Activated B cell treated with CpG ODN at 0.5 μM for 24 hours (primary cell): Measurements from ENCODE around the gene PML. TPM values are rescaled to one million over a fixed set of nuclear protein-coding genes. Genes with fewer than 3 reads are reported as not detected.

Source experiments
- ATAC-seq: fragments of 200-7000 bp; cut with Tn5 transposase; one replicate; pipeline ENCODE4 v1.10.0; 2021; ENCODE audit warnings: low read depth, mild to moderate bottlenecking, moderate library complexity
- CTCF ChIA-PET: fragments of 350-600 bp; sonication (Branson Sonifier 250); formaldehyde crosslinking; loops from one replicate; lab custom pipeline; 2021; ENCODE audit warnings: antibody characterized with exemption; lab: Charles Lee
- POLR2A ChIA-PET: fragments of 350-600 bp; sonication (Branson Sonifier 250); formaldehyde crosslinking; loops from one replicate; lab custom pipeline; 2021; ENCODE audit warnings: antibody characterized with exemption; lab: Charles Lee
- DNase-seq: peaks from one replicate; pipeline ENCODE4 v3.0.0; 2022
- H3K27ac Mint-ChIP-seq: one replicate; pipeline ENCODE4 v1.8.0; 2020; ENCODE audit warnings: mixed read lengths
- H3K27me3 Mint-ChIP-seq: one replicate; pipeline ENCODE4 v1.8.0; 2021; ENCODE audit warnings: mixed read lengths
- H3K36me3 Mint-ChIP-seq: one replicate; pipeline ENCODE4 v1.8.0; 2021; ENCODE audit warnings: low read depth, mixed read lengths
- H3K4me1 Mint-ChIP-seq: one replicate; pipeline ENCODE4 v1.8.0; 2021; ENCODE audit warnings: mixed read lengths
- H3K4me3 Mint-ChIP-seq: one replicate; pipeline ENCODE4 v1.8.0; 2020; ENCODE audit warnings: mild to moderate bottlenecking, mixed read lengths
- H3K9me3 Mint-ChIP-seq: one replicate; pipeline ENCODE4 v1.8.0; 2020; ENCODE audit warnings: mixed read lengths
- intact Hi-C: fragments of 100-400 bp; cut with micrococcal nuclease; formaldehyde crosslinking; loops from one replicate; pipeline ENCODE4 v1.15.1; 2024
- total RNA-seq: library from RNA; stranded (reverse); gene quantifications from 2 replicates; pipeline ENCODE4 v1.2.3, GENCODE V29; 2022
- TF ChIP-seq, protein P1 (sequence below): fragments of 200-600 bp; IDR thresholded peaks from one replicate; pipeline ENCODE4 v1.8.0; 2022; ENCODE audit warnings: antibody characterized with exemption, mild to moderate bottlenecking

Gene PML
- total RNA-seq, 1 donor from 2014 or later: 62.4 TPM

DNA sequence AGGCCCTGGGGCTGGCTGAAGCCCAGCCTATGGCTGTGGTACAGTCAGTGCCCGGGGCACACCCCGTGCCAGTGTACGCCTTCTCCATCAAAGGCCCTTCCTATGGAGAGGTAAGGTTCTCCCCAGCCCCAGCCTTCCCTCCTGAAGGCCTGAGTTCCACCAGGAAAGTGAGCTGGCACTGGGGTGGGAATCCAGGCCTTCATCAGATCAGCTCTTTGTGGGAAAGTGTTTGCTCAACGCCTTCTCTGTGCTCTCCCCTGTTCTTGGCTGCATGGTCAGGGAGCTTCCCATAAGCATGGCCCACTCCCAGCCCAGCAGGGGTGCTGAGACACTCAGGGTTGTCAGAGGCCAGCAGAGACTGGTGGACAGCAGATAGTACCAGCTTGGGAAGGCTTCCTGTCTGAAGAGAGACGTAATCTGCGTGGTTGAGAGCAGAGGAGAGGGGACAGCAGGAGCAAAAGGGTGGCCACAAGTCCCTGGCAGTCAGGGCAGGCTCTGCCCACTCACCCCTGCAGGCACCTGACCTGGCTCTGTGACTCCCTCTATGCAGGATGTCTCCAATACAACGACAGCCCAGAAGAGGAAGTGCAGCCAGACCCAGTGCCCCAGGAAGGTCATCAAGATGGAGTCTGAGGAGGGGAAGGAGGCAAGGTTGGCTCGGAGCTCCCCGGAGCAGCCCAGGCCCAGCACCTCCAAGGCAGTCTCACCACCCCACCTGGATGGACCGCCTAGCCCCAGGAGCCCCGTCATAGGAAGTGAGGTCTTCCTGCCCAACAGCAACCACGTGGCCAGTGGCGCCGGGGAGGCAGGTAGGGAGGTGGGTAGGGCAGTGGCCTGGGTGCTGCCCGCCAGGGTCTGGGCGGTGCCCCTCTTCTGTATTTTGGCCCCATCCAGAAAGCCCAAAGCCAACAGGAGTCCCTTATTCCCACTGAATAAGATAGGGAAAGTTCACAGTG is 38.4 kb downstream of the PML start:
- Mint-ChIP-seq H3K4me3 (no peak overlapping the region), H3K9me3 (no peaks in the 10 kb centered on the region), H3K27me3 (no peaks in the 10 kb centered on the region), H3K36me3 (peaks cover 78% of the 10 kb centered on the region), H3K27ac (no peak overlapping the region), H3K4me1 (no peaks in the 10 kb centered on the region)
- ChIA-PET CTCF (no interaction called here), POLR2A (interaction anchor here (0.7 kb wide), 1 partner anchor 61 kb away, joined by 4 read pairs; no protein-coding TSS in a partner anchor)
- ATAC-seq: no peak
- TF ChIP-seq, protein P1, sequence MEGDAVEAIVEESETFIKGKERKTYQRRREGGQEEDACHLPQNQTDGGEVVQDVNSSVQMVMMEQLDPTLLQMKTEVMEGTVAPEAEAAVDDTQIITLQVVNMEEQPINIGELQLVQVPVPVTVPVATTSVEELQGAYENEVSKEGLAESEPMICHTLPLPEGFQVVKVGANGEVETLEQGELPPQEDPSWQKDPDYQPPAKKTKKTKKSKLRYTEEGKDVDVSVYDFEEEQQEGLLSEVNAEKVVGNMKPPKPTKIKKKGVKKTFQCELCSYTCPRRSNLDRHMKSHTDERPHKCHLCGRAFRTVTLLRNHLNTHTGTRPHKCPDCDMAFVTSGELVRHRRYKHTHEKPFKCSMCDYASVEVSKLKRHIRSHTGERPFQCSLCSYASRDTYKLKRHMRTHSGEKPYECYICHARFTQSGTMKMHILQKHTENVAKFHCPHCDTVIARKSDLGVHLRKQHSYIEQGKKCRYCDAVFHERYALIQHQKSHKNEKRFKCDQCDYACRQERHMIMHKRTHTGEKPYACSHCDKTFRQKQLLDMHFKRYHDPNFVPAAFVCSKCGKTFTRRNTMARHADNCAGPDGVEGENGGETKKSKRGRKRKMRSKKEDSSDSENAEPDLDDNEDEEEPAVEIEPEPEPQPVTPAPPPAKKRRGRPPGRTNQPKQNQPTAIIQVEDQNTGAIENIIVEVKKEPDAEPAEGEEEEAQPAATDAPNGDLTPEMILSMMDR: no peak
- no peak for DNase-seq
- intact Hi-C loops: no loop called here

DNA sequence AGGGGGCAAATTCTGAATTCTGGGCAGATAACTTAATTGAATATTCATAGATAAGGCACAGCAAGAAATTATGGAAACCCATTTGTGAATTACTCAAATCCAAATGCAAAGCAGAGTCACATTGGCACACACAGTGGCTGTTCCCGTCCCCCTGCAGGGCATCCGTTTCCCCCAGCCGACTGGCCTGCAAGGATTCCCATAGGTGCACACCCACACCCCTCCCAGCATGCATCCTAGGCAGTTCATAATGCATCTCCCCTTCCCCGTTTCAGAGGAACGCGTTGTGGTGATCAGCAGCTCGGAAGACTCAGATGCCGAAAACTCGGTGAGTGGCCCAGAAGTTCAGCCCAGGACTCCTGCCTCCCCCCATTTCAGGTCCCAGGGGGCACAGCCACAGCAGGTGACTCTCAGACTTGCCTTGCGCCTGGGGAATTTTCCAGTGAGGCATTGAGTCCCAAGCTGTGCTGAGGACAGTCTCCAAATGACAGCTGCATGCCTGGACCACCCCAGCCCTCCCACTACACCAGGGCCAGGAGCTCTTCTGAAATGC is 39.8 kb downstream of the PML start:
- POLR2A ChIA-PET: no interaction called here
- TF ChIP-seq, protein P1: no peak
- ATAC-seq: no peak
- CTCF ChIA-PET: no interaction called here
- H3K9me3 Mint-ChIP-seq: no peaks in the 10 kb centered on the region
- no peak overlapping the region for H3K27ac Mint-ChIP-seq
- no peak for DNase-seq
- H3K4me3 Mint-ChIP-seq: no peak overlapping the region
- H3K4me1 Mint-ChIP-seq: no peaks in the 10 kb centered on the region
- H3K27me3 Mint-ChIP-seq: no peaks in the 10 kb centered on the region
- peaks cover 76% of the 10 kb centered on the region for H3K36me3 Mint-ChIP-seq
- intact Hi-C loops: no loop called here

DNA sequence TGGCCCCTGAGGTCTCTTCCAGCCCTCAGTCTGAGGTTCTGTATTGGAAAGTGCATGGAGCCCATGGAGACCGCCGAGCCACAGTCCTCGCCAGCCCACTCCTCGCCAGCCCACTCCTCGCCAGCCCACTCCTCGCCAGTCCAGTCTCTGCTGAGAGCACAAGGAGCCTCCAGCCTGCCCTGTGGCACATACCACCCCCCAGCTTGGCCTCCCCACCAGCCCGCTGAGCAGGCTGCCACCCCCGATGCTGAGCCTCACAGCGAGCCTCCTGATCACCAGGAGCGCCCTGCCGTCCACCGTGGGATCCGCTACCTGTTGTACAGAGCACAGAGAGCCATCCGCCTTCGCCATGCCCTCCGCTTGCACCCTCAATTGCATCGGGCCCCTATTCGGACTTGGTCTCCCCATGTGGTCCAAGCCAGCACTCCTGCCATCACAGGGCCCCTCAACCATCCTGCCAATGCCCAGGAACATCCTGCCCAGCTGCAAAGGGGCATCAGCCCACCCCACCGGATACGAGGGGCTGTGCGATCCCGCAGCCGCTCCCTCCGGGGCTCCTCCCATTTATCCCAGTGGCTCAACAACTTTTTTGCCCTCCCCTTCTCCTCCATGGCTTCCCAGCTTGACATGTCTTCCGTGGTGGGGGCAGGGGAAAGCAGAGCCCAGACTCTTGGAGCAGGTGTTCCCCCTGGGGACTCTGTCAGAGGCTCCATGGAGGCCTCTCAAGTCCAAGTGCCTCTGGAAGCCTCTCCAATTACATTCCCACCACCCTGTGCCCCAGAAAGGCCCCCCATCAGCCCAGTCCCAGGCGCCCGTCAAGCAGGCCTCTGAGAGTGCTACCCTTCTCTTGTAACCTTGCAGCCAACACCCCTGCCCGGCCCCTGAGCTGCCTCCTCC is 40.9 kb downstream of the PML start:
- Mint-ChIP-seq H3K4me1 (no peaks in the 10 kb centered on the region), H3K27me3 (no peaks in the 10 kb centered on the region), H3K9me3 (no peaks in the 10 kb centered on the region), H3K27ac (no peak overlapping the region), H3K36me3 (peaks cover 70% of the 10 kb centered on the region), H3K4me3 (no peak overlapping the region)
- CTCF ChIA-PET: interaction anchor here (4.2 kb wide), 1 partner anchor 61 kb away, joined by 40 read pairs; no protein-coding TSS in a partner anchor
- no peak for ATAC-seq
- intact Hi-C loops: loop anchor here (2.0 kb wide), 1 partner anchor 63 kb away; no protein-coding TSS in a partner anchor
- POLR2A ChIA-PET: no interaction called here
- TF ChIP-seq, protein P1: no peak
- no peak for DNase-seq

DNA sequence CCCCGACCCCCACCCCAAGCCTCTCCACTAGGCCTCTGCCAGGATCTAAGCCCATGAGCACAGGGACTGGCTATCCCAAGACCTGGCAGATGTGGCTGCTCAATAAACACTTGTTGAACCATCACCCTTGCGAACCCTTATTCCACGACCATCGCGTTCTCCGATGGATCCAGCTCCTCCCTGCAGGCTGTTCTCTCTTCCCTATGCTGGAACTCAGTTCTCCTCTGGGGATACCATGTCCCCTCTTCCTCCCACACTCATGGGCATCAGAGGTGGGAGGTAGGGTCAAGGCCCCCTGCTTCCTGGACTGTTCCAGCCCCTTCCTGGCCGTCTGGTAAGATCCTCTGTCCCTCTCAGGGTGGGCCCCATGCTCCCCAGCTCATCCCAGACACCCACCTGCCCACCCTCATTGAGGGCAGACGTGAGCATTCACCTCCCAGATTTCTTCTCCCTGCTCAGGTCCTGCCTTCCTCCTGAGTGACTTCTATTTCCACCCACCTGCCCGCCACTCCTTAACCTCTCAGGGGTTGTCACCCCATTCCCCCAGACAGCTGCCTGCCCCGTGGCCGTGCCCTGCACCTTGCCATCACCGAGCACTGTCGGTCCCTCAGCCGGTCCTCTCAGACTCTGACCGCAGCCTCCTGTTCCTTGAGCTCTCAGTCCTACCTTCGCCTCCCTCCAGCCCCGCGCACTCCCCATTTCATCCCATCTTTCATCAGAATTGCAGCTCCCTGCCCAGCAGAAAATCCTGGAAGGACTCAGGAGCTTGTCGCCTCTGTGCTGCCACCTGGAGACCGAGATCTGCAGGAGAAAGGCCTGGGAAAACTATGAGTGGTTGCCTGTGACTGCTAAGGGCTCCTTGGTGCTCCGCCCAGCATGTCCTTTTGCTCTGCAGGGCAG is 42.0 kb downstream of the PML start:
- Mint-ChIP-seq H3K27me3 (no peaks in the 10 kb centered on the region), H3K36me3 (peaks cover 62% of the 10 kb centered on the region), H3K27ac (no peak overlapping the region), H3K4me3 (no peak overlapping the region), H3K9me3 (no peaks in the 10 kb centered on the region), H3K4me1 (no peaks in the 10 kb centered on the region)
- CTCF ChIA-PET: interaction anchor here (0.9 to 4.2 kb wide), 4 partner anchors 9 to 85 kb away, joined by 3 to 40 read pairs (median 4); no protein-coding TSS in a partner anchor
- DNase-seq (no peak), ATAC-seq (no peak)
- TF ChIP-seq, protein P1: no peak
- intact Hi-C loops: loop anchor here (2.0 kb wide), 1 partner anchor 64 kb away; no protein-coding TSS in a partner anchor
- POLR2A ChIA-PET: no interaction called here
